ENCODE measurements around the gene DDC.

DDC gene

GRCh38 chr7:50534690-50535290, 30.4 kb downstream of the DDC start:
- Histone ChIP-seq H3K4me3 (ENCODE audit: low read length) (no peak overlapping the region), H3K9me2 (replicated peaks; ENCODE audit: control insufficient read depth, low read length) (no peaks in the 10 kb centered on the region), H3K79me2 (ENCODE audit: control insufficient read depth, low read length) (no peaks in the 10 kb centered on the region), H3K4me1 (ENCODE audit: control insufficient read depth, low read length) (no peaks in the 10 kb centered on the region), H3K9me3 (ENCODE audit: control insufficient read depth, insufficient read depth, low read length) (no peaks in the 10 kb centered on the region), H3F3A (ENCODE audit: control insufficient read depth, insufficient read depth) (no peaks in the 10 kb centered on the region), H4K20me1 (ENCODE audit: control insufficient read depth, insufficient read depth, low read depth, low read length) (no peaks in the 10 kb centered on the region), H3K4me2 (ENCODE audit: low read length) (no peak overlapping the region), H3K27ac (ENCODE audit: low read depth, low read length) (no peak overlapping the region), H3K27me3 (ENCODE audit: control insufficient read depth, low read length) (peaks cover 10% of the 10 kb centered on the region), H3K36me3 (ENCODE audit: control insufficient read depth, low read length) (no peaks in the 10 kb centered on the region)
- TF ChIP-seq EZH2phosphoT487 (IDR thresholded peaks at IDR 0.05; ENCODE audit: borderline replicate concordance, low read length) = no peak
- TF ChIP-seq CTCF (IDR thresholded peaks at IDR 0.05; ENCODE audit: low read depth, low read length, poor library complexity, severe bottlenecking) = no peak

- peaks cover 10% of the 10 kb centered on the region for H3K27me3 ChIP-seq (ENCODE audit: control insufficient read depth, low read length)
- H3K9me2 ChIP-seq (replicated peaks; ENCODE audit: control insufficient read depth, low read length) = no peaks in the 10 kb centered on the region
- TF ChIP-seq CTCF (IDR thresholded peaks at IDR 0.05; ENCODE audit: low read depth, low read length, poor library complexity, severe bottlenecking) (no peak), EZH2phosphoT487 (IDR thresholded peaks at IDR 0.05; ENCODE audit: borderline replicate concordance, low read length) (no peak)
- H3K27ac ChIP-seq (ENCODE audit: low read depth, low read length) = no peak overlapping the region
- H4K20me1 ChIP-seq (ENCODE audit: control insufficient read depth, insufficient read depth, low read depth, low read length) = no peaks in the 10 kb centered on the region
- no peak overlapping the region for H3K4me2 ChIP-seq (ENCODE audit: low read length)
- no peak overlapping the region for H3K4me3 ChIP-seq (ENCODE audit: low read length)
- H3K9me3 ChIP-seq (ENCODE audit: control insufficient read depth, insufficient read depth, low read length) = no peaks in the 10 kb centered on the region
- H3K4me1 ChIP-seq (ENCODE audit: control insufficient read depth, low read length) = no peaks in the 10 kb centered on the region
- H3K79me2 ChIP-seq (ENCODE audit: control insufficient read depth, low read length) = no peaks in the 10 kb centered on the region
- H3F3A ChIP-seq (ENCODE audit: control insufficient read depth, insufficient read depth) = no peaks in the 10 kb centered on the region
- H3K36me3 ChIP-seq (ENCODE audit: control insufficient read depth, low read length) = no peaks in the 10 kb centered on the region
These were observed 31.3 kb downstream of the DDC start for GRCh38 chr7:50533866-50534265.

- Histone ChIP-seq H3K4me2 (ENCODE audit: low read length) (no peak overlapping the region), H3K27ac (ENCODE audit: low read depth, low read length) (no peak overlapping the region), H3K36me3 (ENCODE audit: control insufficient read depth, low read length) (no peaks in the 10 kb centered on the region)
These were observed 33.3 kb downstream of the DDC start for GRCh38 chr7:50531928-50532327.

More at GRCh38 chr7:50531928-50532327, 33.3 kb downstream of the DDC start:
- Histone ChIP-seq H3K4me1 (ENCODE audit: control insufficient read depth, low read length) (no peaks in the 10 kb centered on the region), H4K20me1 (ENCODE audit: control insufficient read depth, insufficient read depth, low read depth, low read length) (no peaks in the 10 kb centered on the region), H3K9me2 (replicated peaks; ENCODE audit: control insufficient read depth, low read length) (no peaks in the 10 kb centered on the region), H3F3A (ENCODE audit: control insufficient read depth, insufficient read depth) (no peaks in the 10 kb centered on the region), H3K4me3 (ENCODE audit: low read length) (no peak overlapping the region), H3K79me2 (ENCODE audit: control insufficient read depth, low read length) (no peaks in the 10 kb centered on the region), H3K9me3 (ENCODE audit: control insufficient read depth, insufficient read depth, low read length) (no peaks in the 10 kb centered on the region), H3K27me3 (ENCODE audit: control insufficient read depth, low read length) (peaks cover 10% of the 10 kb centered on the region)
- TF ChIP-seq CTCF (IDR thresholded peaks at IDR 0.05; ENCODE audit: low read depth, low read length, poor library complexity, severe bottlenecking) = no peak
